GM18511 (cell line): Measurements from ENCODE around the gene ITCH.
"Not testable (repeated sequence)": the region's sequence is repeated elsewhere in the genome, so short reads cannot be mapped to it uniquely, and the experiment has no call there.

Source experiments
- ATAC-seq: cut with Tn5 transposase; IDR thresholded peaks from one replicate; pipeline ENCODE4 v1.9.1; 2021; ENCODE audit warnings: mild to moderate bottlenecking, moderate library complexity; ENCODE audit not compliant: unreplicated experiment

The ITCH gene

DNA sequence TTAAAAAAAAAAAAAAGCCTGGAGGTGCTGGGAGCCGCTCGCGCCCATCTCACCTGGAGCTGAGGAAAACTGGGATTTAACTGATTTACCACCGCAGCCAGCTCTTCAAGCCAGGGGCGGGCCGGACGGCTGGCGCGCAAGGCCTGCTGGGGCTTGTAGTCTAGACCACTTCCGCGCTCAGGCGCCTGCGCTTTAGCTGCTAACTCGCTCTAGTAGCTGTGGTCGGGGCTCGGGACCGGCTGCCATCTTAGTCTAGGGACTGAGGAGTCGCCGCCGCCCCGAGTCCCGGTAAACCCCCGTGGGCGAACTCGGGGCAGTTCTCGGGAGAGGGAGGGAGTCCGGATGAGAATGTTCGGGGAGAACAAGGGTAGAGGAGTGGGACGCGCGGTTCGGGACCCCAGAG is at the start of gene ITCH:
Gene ITCH, plus strand, starts transcription at position 212 of the 403 bp plus-strand sequence. CDS start 30,539 bp downstream, outside the sequence.
- ATAC-seq, result peak; percentile 92

GRCh38 chr20:34315236-34315635 is 47.8 kb upstream of the ITCH start:
- no peak for ATAC-seq

DNA sequence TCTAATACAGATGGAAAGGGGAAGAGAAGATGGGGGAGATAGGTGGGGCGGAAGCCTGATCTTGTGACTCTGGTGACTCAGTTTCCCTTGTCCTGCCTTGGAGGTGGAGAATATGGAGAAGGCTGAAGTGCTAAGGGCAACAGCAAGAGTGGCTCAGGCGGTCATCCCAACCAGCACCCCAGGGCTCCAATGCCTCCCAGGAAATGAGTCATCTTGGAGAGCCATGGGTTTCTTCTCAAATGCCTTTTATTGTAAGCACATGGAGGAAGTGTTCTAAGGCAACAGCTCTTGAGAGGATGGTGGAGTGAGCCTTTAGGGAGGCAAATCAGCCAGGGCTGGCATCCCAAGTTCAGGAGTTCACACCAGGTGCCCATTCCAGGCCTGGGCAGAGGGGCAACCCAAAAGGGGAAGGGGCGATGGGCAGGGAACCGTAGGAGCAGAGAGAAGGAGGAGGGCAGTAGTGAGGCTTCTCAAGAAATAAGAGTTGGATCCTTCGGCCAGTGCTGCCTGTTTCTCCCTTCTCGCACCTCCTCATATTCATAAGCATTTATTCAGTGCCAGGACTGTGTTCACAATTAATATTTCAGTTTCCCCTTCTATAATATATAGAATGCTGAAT is 46.8 kb upstream of the ITCH start:
- ATAC-seq, result no peak

- ATAC-seq, result no peak
Observed at GRCh38 chr20:34318609-34319443, 44.2 kb upstream of the ITCH start.

DNA sequence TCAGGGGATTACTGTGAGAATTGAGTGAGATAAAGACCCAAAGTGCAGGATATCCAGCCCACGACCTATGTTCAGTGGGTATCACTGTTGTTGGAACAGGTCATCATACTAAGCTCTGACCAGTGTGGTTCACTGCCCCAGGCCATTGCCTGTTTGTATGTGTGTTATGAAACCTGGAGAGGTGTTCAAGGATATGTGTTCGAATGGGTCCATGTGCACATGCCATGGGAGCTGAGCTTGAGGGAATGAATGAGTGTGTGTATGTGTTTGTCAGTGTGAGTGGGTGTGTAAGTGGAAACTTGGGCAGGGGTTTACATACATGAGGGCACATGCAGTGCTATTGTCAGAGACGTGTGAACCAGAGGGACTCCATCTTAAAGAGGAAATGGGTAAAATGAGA is 42.2 kb upstream of the ITCH start:
- ATAC-seq, result no peak

DNA sequence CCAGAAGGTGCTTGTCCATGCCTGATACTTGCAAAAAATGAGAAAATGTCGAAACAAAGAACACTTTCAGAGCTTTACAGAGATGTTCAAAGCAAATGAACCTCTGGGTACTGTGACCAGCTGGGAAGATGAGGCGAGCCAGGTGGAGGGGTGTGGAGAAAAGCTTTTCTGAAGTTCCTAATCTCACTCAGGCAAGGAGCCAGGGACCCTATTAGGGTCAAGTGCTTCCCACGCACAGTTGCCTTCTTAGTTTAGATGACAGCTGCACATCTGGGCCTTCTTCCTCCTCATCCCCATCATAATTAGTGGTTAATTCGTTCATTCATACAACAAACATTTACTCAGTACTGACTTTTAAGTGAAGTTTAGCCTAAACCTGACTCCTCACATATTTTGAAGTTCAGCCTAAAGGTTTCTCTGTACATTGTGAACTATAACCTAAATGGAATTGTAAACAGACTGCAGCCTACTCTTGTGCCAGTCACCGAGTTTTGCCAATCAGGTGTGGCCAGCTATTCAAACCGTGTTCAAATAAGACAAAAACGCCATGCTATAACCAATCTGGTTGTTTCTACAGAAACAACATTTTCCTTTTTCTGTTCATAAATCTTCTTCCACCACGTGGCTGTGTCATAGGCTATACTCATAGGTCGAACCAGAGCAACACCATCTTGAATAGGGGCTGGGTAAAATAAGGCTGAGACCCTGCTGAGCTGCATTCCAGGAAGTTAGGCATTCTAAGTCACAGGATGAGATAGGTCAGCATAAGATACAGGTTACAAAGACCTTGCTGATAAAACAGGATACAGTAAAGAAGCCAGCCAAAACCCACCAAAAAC is 40.6 kb upstream of the ITCH start:
- no peak for ATAC-seq

DNA sequence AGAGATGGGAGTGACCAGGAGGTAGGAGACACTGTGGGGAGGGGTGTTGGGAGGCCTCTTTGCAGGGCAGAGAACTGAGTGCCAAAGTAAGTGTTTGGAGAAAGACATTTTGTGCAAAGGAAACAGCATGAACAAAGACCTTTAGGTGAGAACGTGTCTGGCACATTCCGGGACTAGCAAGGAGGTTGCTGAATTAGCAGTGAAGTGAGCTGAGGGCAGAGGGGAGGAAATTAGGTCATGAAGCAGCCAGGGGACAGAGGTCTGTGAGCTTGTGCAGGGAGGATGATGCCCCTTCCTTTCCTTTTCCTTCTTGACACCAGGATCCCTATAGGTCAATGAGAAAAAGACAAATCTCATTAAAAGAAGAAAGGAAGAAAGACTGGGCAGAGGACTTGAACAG is 38.5 kb upstream of the ITCH start:
- ATAC-seq, result no peak

- ATAC-seq, result not testable (repeated sequence)
Observed at GRCh38 chr20:34328207-34328606, 34.9 kb upstream of the ITCH start.

DNA sequence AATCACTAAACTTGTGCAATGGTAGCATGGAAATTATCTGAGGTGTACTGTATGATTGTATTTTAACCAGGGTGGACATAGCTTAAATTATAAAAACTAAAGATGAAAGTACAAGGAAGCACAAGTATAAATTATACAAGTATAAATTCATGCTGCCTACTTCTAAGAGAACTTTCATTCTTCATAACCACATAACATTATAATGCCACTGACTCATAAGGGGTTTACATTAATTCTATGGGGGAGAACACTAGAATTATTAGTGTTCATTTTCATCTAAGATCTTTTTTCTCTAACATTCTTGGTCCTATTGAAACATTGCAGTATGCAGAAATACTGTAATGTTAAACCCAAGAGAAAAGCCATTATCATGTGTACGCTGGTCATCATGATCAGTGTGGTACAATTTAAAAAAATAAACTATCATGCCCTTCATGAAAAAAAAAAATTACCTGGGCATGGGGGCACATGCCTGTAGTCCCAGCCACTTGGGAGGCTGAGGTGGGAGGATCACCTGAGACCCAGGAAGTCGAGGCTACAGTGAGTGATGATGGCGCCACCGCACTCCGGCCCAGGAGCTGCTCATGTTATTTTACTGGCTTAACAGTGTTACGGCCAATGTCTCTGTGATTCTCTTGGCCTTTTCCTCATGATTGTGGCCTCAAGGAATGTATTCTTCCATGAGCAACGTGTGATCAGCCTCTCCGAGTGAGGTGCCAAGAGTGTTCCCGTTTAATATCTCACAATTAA is 34.0 kb upstream of the ITCH start:
- no peak for ATAC-seq

DNA sequence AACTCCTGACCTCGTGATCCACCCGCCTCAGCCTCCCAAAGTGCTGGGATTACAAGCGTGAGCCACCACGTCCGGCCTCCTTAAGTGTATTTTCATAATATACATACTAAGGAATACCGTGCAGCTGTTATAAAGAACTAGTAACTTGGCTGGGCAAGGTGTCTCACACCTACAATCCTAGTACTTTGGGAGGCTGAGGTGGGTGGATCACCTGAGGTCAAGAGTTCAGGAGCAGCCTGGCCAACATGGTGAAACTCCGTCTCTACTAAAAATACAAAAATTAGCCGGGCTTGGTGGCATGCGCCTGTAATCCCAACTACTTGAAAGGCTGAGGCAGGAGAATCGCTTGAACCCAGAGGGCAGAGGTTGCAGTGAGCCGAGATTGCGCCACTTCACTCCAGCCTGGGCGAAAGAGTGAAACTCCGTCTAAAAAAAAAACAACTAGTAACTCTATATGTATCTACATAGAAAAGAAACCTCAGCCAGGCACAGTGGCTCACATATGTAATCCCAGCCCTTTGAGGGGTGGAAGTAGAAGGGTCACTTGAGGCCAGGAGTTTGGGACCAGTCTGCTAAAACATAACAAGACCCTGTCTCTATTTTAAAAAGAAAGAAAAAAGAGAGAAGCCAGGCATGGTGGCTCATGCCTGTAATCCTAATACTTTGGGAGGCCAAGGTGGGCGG is 32.1 kb upstream of the ITCH start:
- ATAC-seq, result not testable (repeated sequence)

DNA sequence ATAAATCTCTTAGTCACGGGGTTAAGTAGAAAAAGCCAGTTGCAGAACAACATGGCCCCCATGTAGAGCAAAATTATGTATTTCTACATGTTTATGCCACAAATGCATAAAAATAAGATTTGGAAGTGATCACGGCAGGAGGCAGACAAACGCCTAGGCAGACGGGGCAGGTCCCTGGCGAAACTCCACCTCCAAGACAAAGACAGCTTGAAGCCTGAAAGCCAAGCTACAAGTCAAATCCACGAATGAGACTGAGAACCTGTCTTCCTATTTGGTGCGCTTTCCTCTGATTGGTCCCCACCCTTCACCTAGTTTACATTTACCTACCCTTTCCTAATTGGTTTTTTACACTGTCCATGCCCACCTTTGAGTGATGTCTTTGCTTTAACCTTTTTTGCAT is 31.2 kb upstream of the ITCH start:
- ATAC-seq, result no peak

GRCh38 chr20:34332262-34332920 is 30.7 kb upstream of the ITCH start:
- no peak for ATAC-seq

DNA sequence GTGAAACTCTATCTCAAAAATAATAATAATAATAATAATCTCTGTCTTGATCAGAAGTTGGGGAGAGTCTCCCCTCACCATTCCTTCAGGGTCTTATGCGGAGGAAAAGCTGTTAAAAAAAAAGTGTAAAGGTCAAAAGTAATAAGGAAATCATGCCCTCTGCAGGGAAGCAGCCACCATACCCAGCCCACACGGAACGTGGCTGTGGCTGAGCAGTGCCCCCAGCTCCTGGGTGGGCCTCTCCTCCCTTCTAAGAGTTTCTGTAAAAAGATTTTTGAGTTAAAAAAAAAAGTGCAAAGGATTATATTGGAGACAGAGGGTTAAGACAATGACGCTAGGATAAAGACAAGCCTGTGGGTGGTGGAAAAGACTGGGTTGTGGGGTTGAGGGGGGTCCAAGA is 29.3 kb upstream of the ITCH start:
- ATAC-seq, result no peak

GRCh38 chr20:34334654-34335407 is 28.2 kb upstream of the ITCH start:
- ATAC-seq, result no peak

- ATAC-seq, result no peak
Observed at GRCh38 chr20:34337544-34337943, 25.5 kb upstream of the ITCH start.

- ATAC-seq, result no peak
Observed at GRCh38 chr20:34337982-34338726, 24.9 kb upstream of the ITCH start.

DNA sequence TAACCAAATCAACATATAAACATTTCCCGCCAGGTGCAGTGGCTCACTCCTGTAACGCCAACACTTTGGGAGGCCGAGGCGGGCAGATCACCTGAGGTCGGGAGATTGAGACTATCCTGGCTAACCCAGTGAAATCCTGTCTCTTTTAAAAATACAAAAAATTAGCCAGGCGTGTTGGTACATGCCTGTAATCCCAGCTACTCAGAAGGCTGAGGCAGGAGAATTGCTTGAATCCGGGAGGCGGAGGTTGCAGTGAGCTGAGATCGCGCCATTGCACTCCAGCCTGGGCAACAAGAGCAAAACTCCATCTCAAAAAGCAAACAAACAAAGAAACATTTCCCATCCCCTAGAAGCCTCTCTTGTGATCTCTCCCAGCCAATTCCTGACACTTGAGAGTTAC is 22.3 kb upstream of the ITCH start:
- not testable (repeated sequence) for ATAC-seq

GRCh38 chr20:34341199-34341598 is 21.9 kb upstream of the ITCH start:
- ATAC-seq, result not testable (repeated sequence)
